BLaER1 treated with 17β-estradiol and CSF1 and Interleukin-3, amounts not matched to agents 10 nM and 100 nM (cell line): ENCODE data around the gene KLC3.

Experiments used
- H3K27ac ChIP-seq, 11 experiments: shearing (Covaris generic); formaldehyde crosslinking; 2 replicates each; pipeline ENCODE4 v1.8.1; 2022
- H3K27me3 ChIP-seq, 11 experiments: shearing (Covaris generic); formaldehyde crosslinking; 2 replicates each; pipeline ENCODE4 v1.8.1; 2022
- H3K36me3 ChIP-seq, 11 experiments: shearing (Covaris generic); formaldehyde crosslinking; 2 replicates each; pipeline ENCODE4 v1.8.1; 2022
- H3K4me1 ChIP-seq, 10 experiments: shearing (Covaris generic); formaldehyde crosslinking; 2 replicates each; pipeline ENCODE4 v1.8.1; 2022
- H3K4me2 ChIP-seq, 11 experiments: shearing (Covaris generic); formaldehyde crosslinking; 2 replicates each; pipeline ENCODE4 v1.8.1; 2022
- H3K4me3 ChIP-seq, 10 experiments: shearing (Covaris generic); formaldehyde crosslinking; 2 replicates each; pipeline ENCODE4 v1.8.1; 2022
- H3K9ac ChIP-seq, 11 experiments: shearing (Covaris generic); formaldehyde crosslinking; 2 replicates each; pipeline ENCODE4 v1.8.1; 2022
- H3K9me3 ChIP-seq, 11 experiments: shearing (Covaris generic); formaldehyde crosslinking; replicated peaks in 1 of 11; 2 replicates each; pipeline ENCODE4 v1.8.1; 2022
- H4K20me1 ChIP-seq, 11 experiments: shearing (Covaris generic); formaldehyde crosslinking; 2 replicates each; pipeline ENCODE4 v1.8.1; 2022
- Cebpa-rat ChIP-seq, 11 experiments: shearing (Covaris generic); IDR thresholded peaks; 2 replicates each; pipeline ENCODE4 v1.8.1; 2022

Gene KLC3

DNA sequence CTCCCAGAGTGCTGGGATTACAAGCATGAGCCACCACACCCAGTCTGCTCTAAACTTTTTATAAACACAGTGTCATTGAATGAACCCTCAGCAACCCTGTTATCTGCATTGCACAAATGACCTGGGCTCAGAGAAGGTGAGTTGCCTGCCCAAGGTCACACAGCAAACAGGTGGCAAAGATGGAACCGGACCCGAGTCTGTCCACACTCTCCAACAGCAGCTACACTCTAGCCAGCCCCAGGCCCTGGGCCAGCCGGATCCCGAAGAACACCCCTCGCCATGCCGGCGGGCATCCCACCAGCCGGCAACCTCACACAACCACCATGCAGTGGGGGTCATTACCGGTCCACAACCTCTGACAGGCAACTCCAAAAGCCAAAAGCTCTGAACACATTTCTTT is 15.4 kb downstream of the KLC3 start:
- H3K27me3 ChIP-seq = no peaks in the 10 kb centered on the region
- H3K9ac ChIP-seq = no peak overlapping the region
- no peak for TF ChIP-seq Cebpa-rat (IDR thresholded peaks at IDR 0.05)
- H4K20me1 ChIP-seq = peaks cover 0 to 63% (median 0%) of the 10 kb centered on the region in 11 experiments; a peak in 5 of 22 replicates
- no peak overlapping the region for H3K4me3 ChIP-seq
- H3K4me2 ChIP-seq = no peak overlapping the region
- peaks cover 54 to 98% (median 87%) of the 10 kb centered on the region in 11 experiments for H3K36me3 ChIP-seq
- H3K4me1 ChIP-seq = no peaks in the 10 kb centered on the region
- no peak overlapping the region for H3K27ac ChIP-seq
- H3K9me3 ChIP-seq = no peaks in the 10 kb centered on the region

DNA sequence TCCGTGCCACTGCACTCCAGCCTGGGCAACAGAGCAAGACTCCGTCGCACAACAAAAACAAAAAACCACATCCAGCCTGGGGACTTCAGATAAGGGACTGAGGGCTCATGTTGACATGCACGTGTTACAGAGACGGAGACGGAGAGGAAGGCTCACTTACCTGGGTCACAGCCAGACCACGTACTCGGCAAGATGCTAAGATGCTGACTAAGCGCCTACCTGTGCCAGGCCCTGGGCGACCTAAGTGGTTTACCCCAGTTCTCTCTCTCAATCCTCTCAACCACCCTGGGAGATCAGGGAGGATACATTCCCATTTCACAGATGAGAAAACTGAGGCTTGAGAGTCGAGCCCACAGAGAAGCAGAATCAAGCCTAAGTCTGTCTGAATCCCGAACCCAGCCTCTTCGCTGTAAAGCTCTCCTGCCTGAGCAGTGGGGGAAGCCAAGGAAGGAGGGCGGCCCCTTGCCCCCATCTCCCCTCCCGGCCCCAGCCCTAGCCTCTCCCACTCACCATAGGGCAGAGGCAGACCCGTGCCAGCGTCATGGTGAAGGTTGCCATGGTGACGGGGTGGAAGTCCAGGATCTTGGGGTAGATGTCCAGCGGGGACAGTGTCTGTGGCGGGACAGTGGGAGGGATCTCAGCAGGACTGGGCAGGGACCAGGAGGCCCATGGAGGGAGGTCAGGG is 16.4 kb downstream of the KLC3 start:
- Histone ChIP-seq H3K4me1 (no peaks in the 10 kb centered on the region), H3K36me3 (peaks cover 55 to 98% (median 88%) of the 10 kb centered on the region in 11 experiments), H3K4me3 (no peak overlapping the region), H3K9me3 (no peaks in the 10 kb centered on the region), H3K27ac (no peak overlapping the region), H3K4me2 (no peak overlapping the region), H3K27me3 (no peaks in the 10 kb centered on the region), H3K9ac (no peak overlapping the region), H4K20me1 (peaks cover 0 to 53% (median 0%) of the 10 kb centered on the region in 11 experiments; a peak in 5 of 22 replicates)
- TF ChIP-seq Cebpa-rat (IDR thresholded peaks at IDR 0.05) = no peak

DNA sequence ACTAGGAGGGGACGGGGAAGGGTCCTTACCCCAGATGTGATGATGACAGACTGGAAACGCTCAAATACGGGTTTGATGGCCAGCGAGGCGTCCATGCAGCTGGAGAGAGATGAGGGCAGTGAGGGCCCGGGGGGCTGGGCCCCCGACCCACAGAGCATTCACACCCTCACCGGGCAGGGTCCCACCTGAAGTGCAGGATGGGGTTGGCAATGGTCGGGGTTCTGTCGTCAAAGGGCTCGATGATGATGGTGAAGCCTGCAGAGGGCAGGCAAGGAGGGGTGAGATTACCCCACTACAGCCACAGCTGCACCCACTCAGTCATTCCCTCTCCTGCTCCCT is 16.9 kb downstream of the KLC3 start:
- Histone ChIP-seq H4K20me1 (peaks cover 0 to 53% (median 0%) of the 10 kb centered on the region in 11 experiments; a peak in 4 of 22 replicates), H3K4me1 (no peaks in the 10 kb centered on the region), H3K27me3 (no peaks in the 10 kb centered on the region), H3K4me2 (no peak overlapping the region), H3K9me3 (no peaks in the 10 kb centered on the region), H3K4me3 (no peak overlapping the region), H3K9ac (no peak overlapping the region; a peak in 1 of 22 replicates), H3K36me3 (peaks cover 53 to 98% (median 88%) of the 10 kb centered on the region in 11 experiments), H3K27ac (no peak overlapping the region)
- TF ChIP-seq Cebpa-rat (IDR thresholded peaks at IDR 0.05) = no peak

GRCh38 chr19:45358213-45358792 is 17.8 kb downstream of the KLC3 start:
- Histone ChIP-seq H3K9me3 (no peaks in the 10 kb centered on the region), H3K27me3 (no peaks in the 10 kb centered on the region), H3K4me2 (no peak overlapping the region), H4K20me1 (peaks cover 0 to 59% (median 0%) of the 10 kb centered on the region in 11 experiments; a peak in 3 of 22 replicates), H3K27ac (no peak overlapping the region), H3K9ac (0 out of 22 replicates have a peak overlapping the region, but pooled peaks of 1 of the 11 experiments have one; percentile 36), H3K4me3 (no peak overlapping the region), H3K4me1 (no peaks in the 10 kb centered on the region), H3K36me3 (peaks cover 54 to 98% (median 88%) of the 10 kb centered on the region in 11 experiments)
- no peak for TF ChIP-seq Cebpa-rat (IDR thresholded peaks at IDR 0.05)

DNA sequence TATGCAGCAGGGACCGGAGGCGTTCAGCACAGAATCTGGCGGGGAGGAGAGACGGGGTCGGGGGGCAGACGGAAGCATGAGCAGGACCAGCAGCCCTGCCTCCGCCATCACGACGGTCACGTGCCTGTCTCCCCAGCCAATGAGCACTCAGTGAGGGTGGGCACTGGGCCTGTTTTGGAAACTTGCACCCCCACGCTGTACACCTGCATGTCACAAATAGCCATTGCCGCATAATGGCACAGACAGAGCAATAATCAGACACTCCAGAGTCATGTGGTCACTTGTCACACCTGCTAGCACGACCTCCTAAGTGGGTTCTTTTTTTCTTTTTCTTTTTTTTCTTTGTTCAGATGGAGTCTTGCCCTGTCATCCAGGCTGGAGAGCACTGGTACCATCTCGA is 21.1 kb downstream of the KLC3 start:
- Histone ChIP-seq H3K27ac (no peak overlapping the region), H3K9ac (no peak overlapping the region), H3K4me3 (no peak overlapping the region), H3K4me1 (peaks cover under 1 to 5% (median 3%) of the 10 kb centered on the region in 10 experiments; a peak in 14 of 20 replicates), H3K36me3 (peaks cover 53 to 91% (median 84%) of the 10 kb centered on the region in 11 experiments), H3K4me2 (no peak overlapping the region), H4K20me1 (peaks cover 0 to 40% (median 0%) of the 10 kb centered on the region in 11 experiments; a peak in 3 of 22 replicates), H3K9me3 (no peaks in the 10 kb centered on the region), H3K27me3 (no peaks in the 10 kb centered on the region)
- no peak for TF ChIP-seq Cebpa-rat (IDR thresholded peaks at IDR 0.05)

DNA sequence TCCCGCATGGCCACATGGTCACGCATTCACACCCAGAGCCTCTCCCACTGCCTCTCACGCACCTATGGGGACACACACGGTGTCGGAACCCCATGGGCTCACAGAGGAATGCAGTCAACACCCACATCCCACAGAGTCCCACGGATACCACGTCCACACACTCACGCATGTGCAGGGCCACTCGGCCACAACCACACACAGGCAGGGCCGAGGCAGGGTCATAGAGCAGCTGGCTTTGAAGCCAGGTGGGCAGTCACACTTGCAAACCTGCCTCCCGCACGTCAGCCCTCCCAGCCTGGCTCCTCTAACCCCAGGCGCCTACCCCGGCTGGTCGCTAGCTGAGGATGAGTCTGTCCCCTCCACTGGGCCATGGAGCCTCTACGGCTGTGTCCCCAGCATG is 21.7 kb downstream of the KLC3 start:
- TF ChIP-seq Cebpa-rat (IDR thresholded peaks at IDR 0.05) = no peak
- H3K9ac ChIP-seq = no peak overlapping the region

GRCh38 chr19:45363861-45364459 is 23.4 kb downstream of the KLC3 start:
- no peak overlapping the region for H3K9ac ChIP-seq
- peaks cover 0 to 24% (median 0%) of the 10 kb centered on the region in 11 experiments; a peak in 2 of 22 replicates for H4K20me1 ChIP-seq
- H3K4me3 ChIP-seq = no peak overlapping the region
- H3K9me3 ChIP-seq = no peaks in the 10 kb centered on the region
- H3K27ac ChIP-seq = no peak overlapping the region
- no peaks in the 10 kb centered on the region for H3K27me3 ChIP-seq
- H3K4me1 ChIP-seq = peaks cover 13 to 25% (median 18%) of the 10 kb centered on the region in 10 experiments; a peak in 19 of 20 replicates
- H3K36me3 ChIP-seq = peaks cover 40 to 72% (median 60%) of the 10 kb centered on the region in 11 experiments
- H3K4me2 ChIP-seq = no peak overlapping the region
- TF ChIP-seq Cebpa-rat (IDR thresholded peaks at IDR 0.05) = no peak

More for the DNA sequence above, 21.7 kb downstream of the KLC3 start:
- H3K4me1 ChIP-seq = peaks cover 7 to 11% (median 9%) of the 10 kb centered on the region in 10 experiments; a peak in 16 of 20 replicates
- no peak overlapping the region for H3K4me2 ChIP-seq
- no peak overlapping the region for H3K4me3 ChIP-seq
- H4K20me1 ChIP-seq = peaks cover 0 to 34% (median 0%) of the 10 kb centered on the region in 11 experiments; a peak in 2 of 22 replicates
- H3K36me3 ChIP-seq = peaks cover 46 to 84% (median 77%) of the 10 kb centered on the region in 11 experiments
- H3K27me3 ChIP-seq = no peaks in the 10 kb centered on the region
- H3K9me3 ChIP-seq = no peaks in the 10 kb centered on the region
- H3K27ac ChIP-seq = no peak overlapping the region

DNA sequence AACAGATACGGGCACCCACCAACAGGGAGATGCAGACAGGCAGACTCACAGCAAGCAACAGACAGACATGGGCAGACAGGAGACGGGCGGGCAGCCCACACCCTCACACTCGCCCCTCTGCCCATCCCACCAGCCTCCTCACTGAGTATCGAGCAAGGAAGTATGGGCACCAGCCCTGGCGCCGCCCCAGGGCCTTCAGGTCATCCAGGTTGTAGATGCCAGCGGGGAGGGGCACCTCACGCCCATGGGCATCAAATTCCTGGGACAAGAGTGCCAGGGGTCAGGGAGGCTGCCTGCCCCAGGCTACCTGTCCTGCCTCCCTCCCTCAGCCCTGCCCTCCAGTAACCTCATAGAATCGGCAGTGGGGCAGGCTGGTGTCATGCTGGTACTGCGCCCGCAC is 24.1 kb downstream of the KLC3 start:
- peaks cover 20 to 32% (median 26%) of the 10 kb centered on the region in 10 experiments for H3K4me1 ChIP-seq
- H3K4me3 ChIP-seq = no peak overlapping the region
- TF ChIP-seq Cebpa-rat (IDR thresholded peaks at IDR 0.05) = no peak
- H3K27me3 ChIP-seq = no peaks in the 10 kb centered on the region
- H3K36me3 ChIP-seq = peaks cover 32 to 65% (median 54%) of the 10 kb centered on the region in 11 experiments
- no peak overlapping the region; a peak in 1 of 22 replicates for H3K9ac ChIP-seq
- H3K9me3 ChIP-seq = no peaks in the 10 kb centered on the region
- no peak overlapping the region for H3K27ac ChIP-seq
- no peak overlapping the region for H3K4me2 ChIP-seq
- H4K20me1 ChIP-seq = peaks cover 0 to 24% (median 0%) of the 10 kb centered on the region in 11 experiments; a peak in 2 of 22 replicates

- peaks cover 31 to 42% (median 34%) of the 10 kb centered on the region in 10 experiments for H3K4me1 ChIP-seq
- peak overlapping the region in 4 of 11 experiments; percentile 0 to 99 (median 94); a peak in 4 of 22 replicates for H3K4me2 ChIP-seq
- no peaks in the 10 kb centered on the region for H3K27me3 ChIP-seq
- H4K20me1 ChIP-seq = peaks cover 0 to 11% (median 0%) of the 10 kb centered on the region in 11 experiments; a peak in 2 of 22 replicates
- H3K36me3 ChIP-seq = peaks cover 15 to 34% (median 24%) of the 10 kb centered on the region in 11 experiments; a peak in 19 of 22 replicates
- no peaks in the 10 kb centered on the region for H3K9me3 ChIP-seq
- H3K27ac ChIP-seq = no peak overlapping the region
- no peak overlapping the region for H3K4me3 ChIP-seq
- no peak overlapping the region for H3K9ac ChIP-seq
- TF ChIP-seq Cebpa-rat (IDR thresholded peaks at IDR 0.05) = no peak
Observed at GRCh38 chr19:45368127-45368526, 27.6 kb downstream of the KLC3 start.
